H9 (cell line): ENCODE measurements around the gene OR2B2. TPM values are rescaled to one million over a fixed set of nuclear protein-coding genes. Genes with fewer than 3 reads are reported as not detected.

Source experiments
- DNase-seq: peaks from one replicate; pipeline ENCODE4 v3.0.0-alpha.2; 2017
- H2AFZ ChIP-seq: one replicate; pipeline ENCODE4 v1.6.1; 2013; ENCODE audit warnings: mild to moderate bottlenecking, low read length, control low read depth, moderate library complexity
- H2AK5ac ChIP-seq: 2 replicates; pipeline ENCODE4 v1.6.1; 2013; ENCODE audit warnings: low read length, control low read depth, mixed read lengths; ENCODE audit not compliant: insufficient read length
- H2BK120ac ChIP-seq: one replicate; pipeline ENCODE4 v1.6.1; 2013; ENCODE audit warnings: low read depth, mild to moderate bottlenecking, low read length, control low read depth, inconsistent platforms; ENCODE audit not compliant: poor library complexity, severe bottlenecking
- H2BK12ac ChIP-seq: 2 replicates; pipeline ENCODE4 v1.6.1; 2013; ENCODE audit warnings: low read length, control low read depth, mixed read lengths, low read depth; ENCODE audit not compliant: insufficient read length
- H2BK15ac ChIP-seq: 2 replicates; pipeline ENCODE4 v1.6.1; 2013; ENCODE audit warnings: low read depth, low read length, control low read depth
- H2BK20ac ChIP-seq: one replicate; pipeline ENCODE4 v1.6.1; 2013; ENCODE audit warnings: low read depth, mild to moderate bottlenecking, low read length, control low read depth, inconsistent platforms; ENCODE audit not compliant: poor library complexity, severe bottlenecking
- H2BK5ac ChIP-seq: 2 replicates; pipeline ENCODE4 v1.6.1; 2013; ENCODE audit warnings: low read length, control low read depth, mixed read lengths; ENCODE audit not compliant: insufficient read length
- H3K14ac ChIP-seq: 2 replicates; pipeline ENCODE4 v1.6.1; 2013; ENCODE audit warnings: low read length, control low read depth; ENCODE audit not compliant: insufficient read depth
- H3K18ac ChIP-seq: 2 replicates; pipeline ENCODE4 v1.6.1; 2013; ENCODE audit warnings: low read depth, mild to moderate bottlenecking, mixed read lengths, low read length, control low read depth; ENCODE audit not compliant: insufficient read length
- H3K23ac ChIP-seq: 2 replicates; pipeline ENCODE4 v1.6.1; 2013; ENCODE audit warnings: low read length, control low read depth, mixed read lengths, low read depth; ENCODE audit not compliant: insufficient read length
- H3K23me2 ChIP-seq: 2 replicates; pipeline ENCODE4 v1.6.1; 2013; ENCODE audit warnings: low read depth, mild to moderate bottlenecking, mixed read lengths, low read length, control low read depth; ENCODE audit not compliant: insufficient read length, poor library complexity, severe bottlenecking
- H3K27ac ChIP-seq: 2 replicates; pipeline ENCODE4 v1.5.1; 2013; ENCODE audit warnings: low read length, control low read depth, mixed read lengths, low read depth; ENCODE audit not compliant: insufficient read length
- H3K27me3 ChIP-seq: 2 replicates; pipeline ENCODE4 v1.6.1; 2013; ENCODE audit warnings: low read length, control low read depth, inconsistent platforms; ENCODE audit not compliant: insufficient read depth
- H3K4ac ChIP-seq: 2 replicates; pipeline ENCODE4 v1.6.1; 2013; ENCODE audit warnings: low read depth, mild to moderate bottlenecking, control low read depth, inconsistent platforms, low read length, moderate library complexity
- H3K4me1 ChIP-seq: 2 replicates; pipeline ENCODE4 v1.6.1; 2013; ENCODE audit warnings: low read length, control low read depth, inconsistent platforms; ENCODE audit not compliant: insufficient read depth
- H3K4me2 ChIP-seq: 2 replicates; pipeline ENCODE4 v1.6.1; 2013; ENCODE audit warnings: low read length, control low read depth, mixed read lengths; ENCODE audit not compliant: insufficient read length, insufficient read depth
- H3K56ac ChIP-seq: 2 replicates; pipeline ENCODE4 v1.6.1; 2013; ENCODE audit warnings: low read depth, mild to moderate bottlenecking, mixed read lengths, low read length, control low read depth; ENCODE audit not compliant: insufficient read length
- H3K79me1 ChIP-seq: 2 replicates; pipeline ENCODE4 v1.6.1; 2013; ENCODE audit warnings: low read depth, mild to moderate bottlenecking, moderate library complexity, low read length, control low read depth, inconsistent platforms; ENCODE audit not compliant: insufficient read depth, poor library complexity, severe bottlenecking
- H3K79me2 ChIP-seq: 2 replicates; pipeline ENCODE4 v1.6.1; 2013; ENCODE audit warnings: low read length, control low read depth, inconsistent platforms; ENCODE audit not compliant: insufficient read depth
- H3K9ac ChIP-seq: 2 replicates; pipeline ENCODE4 v1.6.1; 2013; ENCODE audit warnings: low read length, control low read depth, mixed read lengths; ENCODE audit not compliant: insufficient read length; ENCODE audit errors: extremely low read depth
- H3K9me3 ChIP-seq: one replicate; pipeline ENCODE4 v1.6.1; 2013; ENCODE audit warnings: low read depth, low read length, inconsistent platforms; ENCODE audit not compliant: control insufficient read depth
- H3T11ph ChIP-seq: one replicate; pipeline ENCODE4 v1.6.1; 2013; ENCODE audit warnings: mild to moderate bottlenecking, low read length, control low read depth, inconsistent platforms
- H4K20me1 ChIP-seq: one replicate; pipeline ENCODE4 v1.6.1; 2013; ENCODE audit not compliant: control insufficient read depth, insufficient read length, insufficient read depth
- H4K5ac ChIP-seq: 2 replicates; pipeline ENCODE4 v1.6.1; 2013; ENCODE audit warnings: low read depth, mild to moderate bottlenecking, mixed read lengths, low read length, control low read depth; ENCODE audit not compliant: insufficient read length
- H4K8ac ChIP-seq: replicated peaks from 2 replicates; pipeline ENCODE4 v1.6.1; 2013; ENCODE audit warnings: low read length, control low read depth, mixed read lengths, low read depth; ENCODE audit not compliant: insufficient read length
- H4K91ac ChIP-seq: 2 replicates; pipeline ENCODE4 v1.6.1; 2013; ENCODE audit warnings: low read depth, mild to moderate bottlenecking, moderate library complexity, mixed read lengths, low read length, control low read depth; ENCODE audit not compliant: insufficient read length
- H3K27ac Mint-ChIP-seq, 3 experiments: 2 replicates in 2 of 3; 3 replicates in 1 of 3; pipeline ENCODE4 v1.8.0; 2020 to 2021; ENCODE audit warnings: mixed read lengths in 3 of 3, mild to moderate bottlenecking in 1 of 3, moderate library complexity in 1 of 3
- H3K27me3 Mint-ChIP-seq: 2 replicates; pipeline ENCODE4 v1.8.0; 2021; ENCODE audit warnings: low read depth, mild to moderate bottlenecking, moderate library complexity, mixed read lengths
- H3K36me3 Mint-ChIP-seq, 3 experiments: 2 replicates in 2 of 3; 3 replicates in 1 of 3; pipeline ENCODE4 v1.8.0; 2020 to 2021; ENCODE audit warnings: low read depth in 3 of 3, mixed read lengths in 3 of 3; ENCODE audit not compliant: insufficient read depth in 1 of 3
- H3K4me1 Mint-ChIP-seq, 2 experiments: 2 replicates each; pipeline ENCODE4 v1.8.0; 2020; ENCODE audit warnings: mixed read lengths in 2 of 2
- H3K4me3 Mint-ChIP-seq, 2 experiments: 2 replicates in 1 of 2; 3 replicates in 1 of 2; pipeline ENCODE4 v1.8.0; 2020 to 2021; ENCODE audit warnings: mild to moderate bottlenecking in 2 of 2, mixed read lengths in 2 of 2, moderate library complexity in 1 of 2
- H3K9me3 Mint-ChIP-seq, 2 experiments: 2 replicates in 1 of 2; 3 replicates in 1 of 2; pipeline ENCODE4 v1.8.0; 2020; ENCODE audit warnings: mild to moderate bottlenecking in 2 of 2, mixed read lengths in 2 of 2, moderate library complexity in 1 of 2
- WGBS: extraction: QIAGEN DNeasy Blood & Tissue Kit; methylation state at CpG from one replicate; pipeline ENCODE4 v1.1.7; 2013; ENCODE audit warnings: missing lambda C conversion rate, low lambda C conversion rate, mixed read lengths; ENCODE audit not compliant: insufficient read length; ENCODE audit errors: extremely low coverage; 5-methylcytosine and 5-hydroxymethylcytosine counted together
- total RNA-seq: library from RNA; stranded (reverse); gene quantifications from 2 replicates; pipeline ENCODE4 v1.2.1, GENCODE V29; 2021
- TF ChIP-seq, protein P1 (sequence below): fragments of 200-600 bp; sonication (generic); conservative IDR thresholded peaks from 3 replicates; pipeline ENCODE4 v1.8.0; 2021; ENCODE audit warnings: antibody characterized with exemption, mild to moderate bottlenecking

The OR2B2 gene
- total RNA-seq, 1 experiment from 2014 or later = not detected

DNA sequence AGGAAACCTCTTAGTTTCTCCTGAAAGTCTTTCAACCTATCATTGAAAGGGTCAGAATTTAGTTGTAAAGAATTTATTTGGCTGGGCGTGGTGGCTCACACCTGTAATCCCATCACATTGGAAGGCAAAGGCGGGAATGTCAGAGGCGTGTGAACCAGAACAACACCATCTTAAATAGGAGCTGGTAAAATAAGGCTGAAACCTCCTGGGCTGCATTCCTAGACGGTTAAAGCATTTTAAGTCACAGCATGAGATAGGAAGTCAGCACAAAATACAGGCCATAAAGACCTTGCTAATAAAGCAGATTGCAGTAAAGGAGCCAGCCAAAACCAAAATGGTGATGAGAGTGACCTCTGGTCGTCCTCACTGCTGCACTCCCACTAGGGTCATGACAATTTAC is 29.6 kb downstream of the OR2B2 start:
- no peaks in the 10 kb centered on the region for H3K79me1 ChIP-seq
- H3K27ac ChIP-seq = peak overlapping the region; percentile 84
- Mint-ChIP-seq H3K4me1 (peaks cover 10 to 17% of the 10 kb centered on the region in 2 experiments), H3K9me3 (no peaks in the 10 kb centered on the region), H3K4me3 (no peak overlapping the region; a peak in 1 of 5 replicates), H3K36me3 (no peaks in the 10 kb centered on the region; a peak in 1 of 7 replicates), H3K27ac (no peak overlapping the region), H3K27me3 (no peaks in the 10 kb centered on the region)
- no peak overlapping the region for H3K56ac ChIP-seq
- H3K27me3 ChIP-seq = no peaks in the 10 kb centered on the region
- H3K9ac ChIP-seq = no peak overlapping the region
- no peak overlapping the region for H3K4ac ChIP-seq
- peaks cover 2% of the 10 kb centered on the region; the same call in 1 of the 2 replicates for H3K4me1 ChIP-seq
- H4K91ac ChIP-seq = no peak overlapping the region
- no peak overlapping the region; the same call in 1 of the 2 replicates for H3K14ac ChIP-seq
- H2AFZ ChIP-seq = no peak overlapping the region
- no peak overlapping the region for H4K5ac ChIP-seq
- no peak overlapping the region for H2BK5ac ChIP-seq
- no peak overlapping the region for H2AK5ac ChIP-seq
- H2BK12ac ChIP-seq = no peak overlapping the region
- H4K20me1 ChIP-seq = no peaks in the 10 kb centered on the region
- H4K8ac ChIP-seq = no peak overlapping the region
- no peak overlapping the region for H3K4me2 ChIP-seq
- no peaks in the 10 kb centered on the region for H3K23me2 ChIP-seq
- H3K23ac ChIP-seq = no peak overlapping the region
- H3K79me2 ChIP-seq = no peaks in the 10 kb centered on the region
- TF ChIP-seq, protein P1, sequence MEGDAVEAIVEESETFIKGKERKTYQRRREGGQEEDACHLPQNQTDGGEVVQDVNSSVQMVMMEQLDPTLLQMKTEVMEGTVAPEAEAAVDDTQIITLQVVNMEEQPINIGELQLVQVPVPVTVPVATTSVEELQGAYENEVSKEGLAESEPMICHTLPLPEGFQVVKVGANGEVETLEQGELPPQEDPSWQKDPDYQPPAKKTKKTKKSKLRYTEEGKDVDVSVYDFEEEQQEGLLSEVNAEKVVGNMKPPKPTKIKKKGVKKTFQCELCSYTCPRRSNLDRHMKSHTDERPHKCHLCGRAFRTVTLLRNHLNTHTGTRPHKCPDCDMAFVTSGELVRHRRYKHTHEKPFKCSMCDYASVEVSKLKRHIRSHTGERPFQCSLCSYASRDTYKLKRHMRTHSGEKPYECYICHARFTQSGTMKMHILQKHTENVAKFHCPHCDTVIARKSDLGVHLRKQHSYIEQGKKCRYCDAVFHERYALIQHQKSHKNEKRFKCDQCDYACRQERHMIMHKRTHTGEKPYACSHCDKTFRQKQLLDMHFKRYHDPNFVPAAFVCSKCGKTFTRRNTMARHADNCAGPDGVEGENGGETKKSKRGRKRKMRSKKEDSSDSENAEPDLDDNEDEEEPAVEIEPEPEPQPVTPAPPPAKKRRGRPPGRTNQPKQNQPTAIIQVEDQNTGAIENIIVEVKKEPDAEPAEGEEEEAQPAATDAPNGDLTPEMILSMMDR = no peak
- H3K18ac ChIP-seq = peak overlapping the region; percentile 15
- DNase-seq = no peak
- H2BK120ac ChIP-seq = no peak overlapping the region
- no CpG with 5 or more reads among the region's 5 CpGs for WGBS
- H2BK20ac ChIP-seq = no peak overlapping the region
- no peak overlapping the region for H3T11ph ChIP-seq
- no peak overlapping the region for H2BK15ac ChIP-seq
- no peaks in the 10 kb centered on the region for H3K9me3 ChIP-seq
